ENCODE results near the gene PARVG. TPM values are rescaled to one million over a fixed set of nuclear protein-coding genes. Genes with fewer than 3 reads are reported as not detected.

Gene PARVG
- total RNA-seq, 1 experiment from 2014 or later = 1.3 TPM

DNA sequence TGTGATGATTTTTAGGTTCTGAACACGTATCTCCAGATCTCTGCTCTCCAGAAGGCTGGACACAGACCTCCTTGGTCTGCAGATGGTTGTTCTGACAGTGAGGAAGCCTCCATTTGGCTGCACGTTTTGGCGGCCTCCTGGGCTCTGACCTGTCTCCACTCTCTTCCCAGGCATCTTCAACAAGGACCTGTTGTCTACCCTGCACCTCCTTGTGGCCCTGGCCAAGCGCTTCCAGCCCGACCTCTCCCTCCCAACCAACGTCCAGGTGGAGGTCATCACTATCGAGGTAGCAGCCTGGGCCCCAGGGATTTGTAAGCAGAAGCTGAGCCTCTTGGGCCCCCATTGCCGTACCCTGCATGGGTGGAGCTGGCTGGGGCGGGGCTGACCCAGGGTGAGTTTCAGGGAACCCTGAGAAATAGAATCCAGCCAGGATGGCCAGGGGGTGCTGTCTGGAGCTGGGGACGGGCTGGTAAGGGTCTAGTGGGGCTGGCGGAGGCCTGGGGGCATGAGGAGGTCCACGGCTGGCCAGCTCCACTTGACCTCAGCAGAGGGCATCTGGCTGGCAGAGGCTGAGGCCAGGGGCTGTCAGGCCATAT lies 9.8 kb downstream of the PARVG start:
- Histone ChIP-seq H3K9me3 (ENCODE audit: control insufficient read depth, low read depth, low read length) (no peaks in the 10 kb centered on the region), H3K14ac (ENCODE audit: insufficient read depth, low read length) (no peak overlapping the region), H3K23me2 (ENCODE audit: insufficient read length, low read depth, low read length, poor library complexity, severe bottlenecking) (no peaks in the 10 kb centered on the region), H3K23ac (ENCODE audit: insufficient read length, low read depth, low read length) (no peak overlapping the region), H2BK120ac (ENCODE audit: low read depth, low read length, poor library complexity, severe bottlenecking) (no peak overlapping the region), H3K4me1 (ENCODE audit: insufficient read depth, low read length) (no peaks in the 10 kb centered on the region), H3K9ac (ENCODE audit: extremely low read depth, insufficient read length, low read length) (no peak overlapping the region), H2AFZ (ENCODE audit: low read length) (no peak overlapping the region), H3K79me2 (ENCODE audit: insufficient read depth, low read length) (no peaks in the 10 kb centered on the region), H4K91ac (ENCODE audit: insufficient read length, low read depth, low read length) (no peak overlapping the region), H3K4ac (ENCODE audit: low read depth, low read length) (no peak overlapping the region), H3K18ac (ENCODE audit: insufficient read length, low read depth, low read length) (no peak overlapping the region), H3K27ac (ENCODE audit: insufficient read length, low read depth, low read length) (no peak overlapping the region), H3K27me3 (ENCODE audit: insufficient read depth, low read length) (no peaks in the 10 kb centered on the region), H2AK5ac (ENCODE audit: insufficient read length, low read length) (no peak overlapping the region), H3T11ph (ENCODE audit: low read length) (no peak overlapping the region), H3K56ac (ENCODE audit: insufficient read length, low read depth, low read length) (no peak overlapping the region), H2BK15ac (ENCODE audit: low read depth, low read length) (no peak overlapping the region), H4K8ac (replicated peaks; ENCODE audit: insufficient read length, low read depth, low read length) (no peak overlapping the region), H2BK12ac (ENCODE audit: insufficient read length, low read depth, low read length) (no peak overlapping the region), H3K79me1 (ENCODE audit: insufficient read depth, low read depth, low read length, poor library complexity, severe bottlenecking) (no peaks in the 10 kb centered on the region), H2BK5ac (ENCODE audit: insufficient read length, low read length) (no peak overlapping the region), H2BK20ac (ENCODE audit: low read depth, low read length, poor library complexity, severe bottlenecking) (no peak overlapping the region), H4K20me1 (ENCODE audit: control insufficient read depth, insufficient read depth, insufficient read length) (no peaks in the 10 kb centered on the region), H3K4me2 (ENCODE audit: insufficient read depth, insufficient read length, low read length) (no peak overlapping the region), H4K5ac (ENCODE audit: insufficient read length, low read depth, low read length) (no peak overlapping the region)
- Mint-ChIP-seq H3K9me3 (no peaks in the 10 kb centered on the region), H3K27me3 (ENCODE audit: low read depth) (peaks cover 10% of the 10 kb centered on the region), H3K4me3 (no peak overlapping the region), H3K4me1 (peaks cover 9 to 24% of the 10 kb centered on the region in 2 experiments), H3K36me3 (ENCODE audit: insufficient read depth in 1 of 3, low read depth in 3 of 3) (no peaks in the 10 kb centered on the region; a peak in 1 of 7 replicates), H3K27ac (no peak overlapping the region; a peak in 1 of 7 replicates)
- TF ChIP-seq, protein P1, sequence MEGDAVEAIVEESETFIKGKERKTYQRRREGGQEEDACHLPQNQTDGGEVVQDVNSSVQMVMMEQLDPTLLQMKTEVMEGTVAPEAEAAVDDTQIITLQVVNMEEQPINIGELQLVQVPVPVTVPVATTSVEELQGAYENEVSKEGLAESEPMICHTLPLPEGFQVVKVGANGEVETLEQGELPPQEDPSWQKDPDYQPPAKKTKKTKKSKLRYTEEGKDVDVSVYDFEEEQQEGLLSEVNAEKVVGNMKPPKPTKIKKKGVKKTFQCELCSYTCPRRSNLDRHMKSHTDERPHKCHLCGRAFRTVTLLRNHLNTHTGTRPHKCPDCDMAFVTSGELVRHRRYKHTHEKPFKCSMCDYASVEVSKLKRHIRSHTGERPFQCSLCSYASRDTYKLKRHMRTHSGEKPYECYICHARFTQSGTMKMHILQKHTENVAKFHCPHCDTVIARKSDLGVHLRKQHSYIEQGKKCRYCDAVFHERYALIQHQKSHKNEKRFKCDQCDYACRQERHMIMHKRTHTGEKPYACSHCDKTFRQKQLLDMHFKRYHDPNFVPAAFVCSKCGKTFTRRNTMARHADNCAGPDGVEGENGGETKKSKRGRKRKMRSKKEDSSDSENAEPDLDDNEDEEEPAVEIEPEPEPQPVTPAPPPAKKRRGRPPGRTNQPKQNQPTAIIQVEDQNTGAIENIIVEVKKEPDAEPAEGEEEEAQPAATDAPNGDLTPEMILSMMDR (conservative IDR thresholded peaks at IDR 0.05) = no peak
- WGBS (ENCODE audit: extremely low coverage, insufficient read length, low lambda C conversion rate) = no CpG with 5 or more reads among the region's 12 CpGs
- no peak for DNase-seq

Data from H9 (cell line).